ENCODE data around the gene ADARB2. TPM values are rescaled to one million over a fixed set of nuclear protein-coding genes. Genes with fewer than 3 reads are reported as not detected.

Gene ADARB2
- total RNA-seq, 3 donors from 2014 or later = 0.31 to 4.2 TPM; not detected in 1

GRCh38 chr10:1373287-1373686 lies 364.0 kb downstream of the ADARB2 start:
- no peaks in the 10 kb centered on the region for H3K4me1 ChIP-seq (ENCODE audit: low read depth)
- intact Hi-C loops (cut with DNase I, micrococcal nuclease) = no loop called here
- H3K9me3 ChIP-seq = no peaks in the 10 kb centered on the region
- no peak for DNase-seq
- H3K36me3 ChIP-seq (ENCODE audit: low read depth) = no peaks in the 10 kb centered on the region
- ATAC-seq = no peak
- H3K4me3 ChIP-seq = no peak overlapping the region
- TF ChIP-seq, protein P1, sequence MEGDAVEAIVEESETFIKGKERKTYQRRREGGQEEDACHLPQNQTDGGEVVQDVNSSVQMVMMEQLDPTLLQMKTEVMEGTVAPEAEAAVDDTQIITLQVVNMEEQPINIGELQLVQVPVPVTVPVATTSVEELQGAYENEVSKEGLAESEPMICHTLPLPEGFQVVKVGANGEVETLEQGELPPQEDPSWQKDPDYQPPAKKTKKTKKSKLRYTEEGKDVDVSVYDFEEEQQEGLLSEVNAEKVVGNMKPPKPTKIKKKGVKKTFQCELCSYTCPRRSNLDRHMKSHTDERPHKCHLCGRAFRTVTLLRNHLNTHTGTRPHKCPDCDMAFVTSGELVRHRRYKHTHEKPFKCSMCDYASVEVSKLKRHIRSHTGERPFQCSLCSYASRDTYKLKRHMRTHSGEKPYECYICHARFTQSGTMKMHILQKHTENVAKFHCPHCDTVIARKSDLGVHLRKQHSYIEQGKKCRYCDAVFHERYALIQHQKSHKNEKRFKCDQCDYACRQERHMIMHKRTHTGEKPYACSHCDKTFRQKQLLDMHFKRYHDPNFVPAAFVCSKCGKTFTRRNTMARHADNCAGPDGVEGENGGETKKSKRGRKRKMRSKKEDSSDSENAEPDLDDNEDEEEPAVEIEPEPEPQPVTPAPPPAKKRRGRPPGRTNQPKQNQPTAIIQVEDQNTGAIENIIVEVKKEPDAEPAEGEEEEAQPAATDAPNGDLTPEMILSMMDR (IDR thresholded peaks at IDR 0.05) = no peak

GRCh38 chr10:1372212-1372611 lies 365.1 kb downstream of the ADARB2 start:
- intact Hi-C loops (cut with DNase I, micrococcal nuclease) = no loop called here
- Histone ChIP-seq H3K4me3 (no peak overlapping the region), H3K9me3 (no peaks in the 10 kb centered on the region), H3K4me1 (ENCODE audit: low read depth) (no peaks in the 10 kb centered on the region), H3K36me3 (ENCODE audit: low read depth) (no peaks in the 10 kb centered on the region)
- DNase-seq (no peak), ATAC-seq (no peak)
- TF ChIP-seq, protein P1 (IDR thresholded peaks at IDR 0.05) = no peak

DNA sequence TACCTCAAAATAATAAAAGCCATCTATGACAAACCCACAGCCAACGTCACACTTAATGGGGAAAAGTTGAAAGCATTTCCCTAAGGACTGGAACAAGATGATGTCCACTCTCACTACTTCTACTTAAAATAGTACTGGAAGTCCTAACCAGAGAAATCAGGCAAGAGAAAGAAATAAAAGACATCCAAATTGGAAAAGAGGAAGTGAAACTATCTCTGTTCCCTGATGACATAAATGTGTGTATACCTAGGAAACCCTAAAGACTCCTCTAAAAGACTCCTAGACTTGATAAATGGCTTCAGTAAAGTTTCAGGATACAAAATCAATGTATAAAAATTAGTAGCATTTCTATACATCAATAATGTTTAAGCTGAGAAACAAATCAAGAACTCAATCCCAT lies 367.0 kb downstream of the ADARB2 start:
- no peaks in the 10 kb centered on the region for H3K4me1 ChIP-seq (ENCODE audit: low read depth)

GRCh38 chr10:1369665-1370064 lies 367.7 kb downstream of the ADARB2 start:
- Histone ChIP-seq H3K36me3 (ENCODE audit: low read depth) (no peaks in the 10 kb centered on the region), H3K9me3 (no peaks in the 10 kb centered on the region), H3K4me3 (no peak overlapping the region), H3K4me1 (ENCODE audit: low read depth) (no peaks in the 10 kb centered on the region)
- TF ChIP-seq, protein P1 (IDR thresholded peaks at IDR 0.05) = no peak
- intact Hi-C loops (cut with DNase I, micrococcal nuclease) = no loop called here
- ATAC-seq (no peak), DNase-seq (no peak)

More for the DNA sequence above, 367.0 kb downstream of the ADARB2 start:
- ATAC-seq (no peak), DNase-seq (no peak)
- TF ChIP-seq, protein P1 (IDR thresholded peaks at IDR 0.05) = no peak
- intact Hi-C loops (cut with DNase I, micrococcal nuclease) = no loop called here
- H3K36me3 ChIP-seq (ENCODE audit: low read depth) = no peaks in the 10 kb centered on the region
- no peaks in the 10 kb centered on the region for H3K9me3 ChIP-seq
- no peak overlapping the region for H3K4me3 ChIP-seq

DNA sequence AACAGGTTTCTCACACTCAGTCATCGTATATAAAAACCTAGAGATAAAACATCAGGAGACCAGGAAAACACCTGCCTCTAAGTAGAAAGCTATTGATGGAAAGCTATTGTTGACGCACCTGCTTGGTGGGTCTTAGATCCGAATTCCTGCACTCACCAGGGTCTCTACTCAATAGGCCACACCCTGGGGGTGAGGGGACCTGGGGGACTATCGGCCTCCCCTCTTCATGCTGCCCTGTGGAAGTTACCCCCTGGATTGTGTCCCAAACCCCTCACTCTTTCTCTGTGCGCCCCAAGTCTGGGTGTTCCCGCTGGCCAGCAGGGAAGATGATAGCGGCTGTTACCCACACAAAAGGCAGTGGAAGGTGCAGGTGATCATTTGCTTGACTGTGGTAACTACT lies 368.1 kb downstream of the ADARB2 start:
- DNase-seq = no peak
- ATAC-seq = no peak
- Histone ChIP-seq H3K36me3 (ENCODE audit: low read depth) (no peaks in the 10 kb centered on the region), H3K4me1 (ENCODE audit: low read depth) (no peaks in the 10 kb centered on the region), H3K4me3 (no peak overlapping the region), H3K9me3 (no peaks in the 10 kb centered on the region)
- intact Hi-C loops (cut with DNase I, micrococcal nuclease) = no loop called here
- TF ChIP-seq, protein P1 (IDR thresholded peaks at IDR 0.05) = no peak

GRCh38 chr10:1368842-1369171 lies 368.5 kb downstream of the ADARB2 start:
- intact Hi-C loops (cut with DNase I, micrococcal nuclease) = no loop called here
- DNase-seq = peak in 2 of 3 donors; percentile 55 to 64
- peak; percentile 74 for ATAC-seq
- TF ChIP-seq, protein P1 (IDR thresholded peaks at IDR 0.05) = peak; percentile 39
- no peaks in the 10 kb centered on the region for H3K36me3 ChIP-seq (ENCODE audit: low read depth)
- H3K4me1 ChIP-seq (ENCODE audit: low read depth) = no peaks in the 10 kb centered on the region
- no peak overlapping the region for H3K4me3 ChIP-seq
- H3K9me3 ChIP-seq = no peaks in the 10 kb centered on the region
